ENCODE data around the gene INHA.
A peak's percentile ranks its signal among the peaks of the same experiment; 100 is the strongest.

INHA gene

DNA sequence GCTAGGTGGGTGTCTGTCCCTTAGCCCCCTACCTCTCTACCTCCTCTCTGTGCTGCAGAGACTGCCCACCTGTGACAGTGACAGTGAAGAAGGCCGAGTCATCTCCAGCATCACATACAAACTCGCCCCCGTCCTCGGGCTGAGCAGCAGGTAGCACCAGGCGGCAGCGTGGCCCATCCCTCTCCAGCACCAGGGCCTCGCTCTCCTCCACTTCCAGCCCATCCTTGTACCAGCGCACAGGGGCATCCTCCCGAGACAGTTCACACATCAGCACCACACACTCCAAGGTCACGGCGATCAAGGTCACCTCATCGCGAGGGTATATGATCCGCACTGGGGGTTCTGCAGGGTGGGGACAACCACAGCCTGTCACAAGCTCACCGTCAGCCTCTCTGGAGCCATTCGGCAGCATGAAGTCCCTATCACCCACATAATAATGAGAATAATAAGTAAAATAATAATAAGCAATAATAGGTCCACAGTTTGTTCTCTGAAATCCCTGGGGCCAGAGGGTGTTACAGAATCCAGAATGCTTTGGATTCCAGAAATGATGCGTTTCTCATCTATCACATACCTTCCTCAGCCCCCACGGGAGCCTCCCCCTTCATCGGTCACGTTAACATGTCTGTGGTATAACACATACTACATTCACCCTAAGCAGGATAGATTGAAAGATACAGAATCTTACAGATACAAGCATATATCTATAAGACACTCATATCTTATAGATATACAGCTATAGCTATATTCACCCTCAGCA is 12.8 kb upstream of the INHA start:
- TF ChIP-seq GATA1 (IDR thresholded peaks at IDR 0.05; ENCODE audit: low read depth, low read length) = no peak
- TF ChIP-seq POLR2A (IDR thresholded peaks at IDR 0.05; ENCODE audit: low read length) = no peak
- no peak for DNase-seq

GRCh38 chr2:219560037-219560892 is 11.8 kb upstream of the INHA start:
- no peak for TF ChIP-seq GATA1 (IDR thresholded peaks at IDR 0.05; ENCODE audit: low read depth, low read length)
- no peak for TF ChIP-seq POLR2A (IDR thresholded peaks at IDR 0.05; ENCODE audit: low read length)
- DNase-seq = peak; percentile 14 to 38

- no peak for TF ChIP-seq GATA1 (IDR thresholded peaks at IDR 0.05; ENCODE audit: low read depth, low read length)
- TF ChIP-seq POLR2A (IDR thresholded peaks at IDR 0.05; ENCODE audit: low read length) = no peak
- no peak for DNase-seq
Measured at GRCh38 chr2:219560893-219561178, 11.3 kb upstream of the INHA start.

- DNase-seq = no peak
- TF ChIP-seq GATA1 (IDR thresholded peaks at IDR 0.05; ENCODE audit: low read depth, low read length) (no peak), POLR2A (IDR thresholded peaks at IDR 0.05; ENCODE audit: low read length) (no peak)
Measured at GRCh38 chr2:219561179-219562048, 10.7 kb upstream of the INHA start.

GRCh38 chr2:219562049-219563020 is 9.8 kb upstream of the INHA start:
- DNase-seq = no peak
- TF ChIP-seq GATA1 (IDR thresholded peaks at IDR 0.05; ENCODE audit: low read depth, low read length) (no peak), POLR2A (IDR thresholded peaks at IDR 0.05; ENCODE audit: low read length) (no peak)

DNA sequence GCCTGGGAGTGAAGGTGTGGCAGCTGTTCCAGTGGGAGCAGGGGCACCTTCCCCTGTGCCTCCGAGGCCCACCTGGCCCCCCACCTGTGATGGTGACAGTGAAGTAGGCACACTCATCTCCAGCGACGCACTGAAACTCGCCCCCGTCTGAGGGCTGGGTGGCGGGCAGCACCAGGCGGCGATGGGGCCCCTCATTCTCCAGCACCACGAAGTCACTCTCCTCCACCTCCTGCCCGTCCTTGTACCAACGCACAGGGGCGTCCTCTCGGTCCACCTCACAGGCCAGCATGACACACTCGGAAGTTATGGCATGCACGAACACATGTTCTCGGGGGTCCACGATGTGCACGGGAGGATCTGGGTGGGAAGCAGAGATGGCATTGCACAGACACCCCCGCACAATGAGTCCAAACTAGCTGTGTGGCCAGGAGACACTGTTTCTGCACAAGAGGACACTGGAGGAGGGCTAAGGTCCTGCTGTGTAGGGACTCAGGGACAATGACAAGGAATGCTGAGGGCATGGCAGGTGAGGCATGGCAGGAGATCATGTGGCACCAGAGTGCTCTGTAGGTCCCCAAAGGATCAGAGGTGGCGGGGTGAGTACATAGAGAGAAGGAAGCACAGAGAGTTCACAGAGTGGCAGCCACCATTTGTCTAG is 8.7 kb upstream of the INHA start:
- no peak for TF ChIP-seq GATA1 (IDR thresholded peaks at IDR 0.05; ENCODE audit: low read depth, low read length)
- no peak for TF ChIP-seq POLR2A (IDR thresholded peaks at IDR 0.05; ENCODE audit: low read length)

DNA sequence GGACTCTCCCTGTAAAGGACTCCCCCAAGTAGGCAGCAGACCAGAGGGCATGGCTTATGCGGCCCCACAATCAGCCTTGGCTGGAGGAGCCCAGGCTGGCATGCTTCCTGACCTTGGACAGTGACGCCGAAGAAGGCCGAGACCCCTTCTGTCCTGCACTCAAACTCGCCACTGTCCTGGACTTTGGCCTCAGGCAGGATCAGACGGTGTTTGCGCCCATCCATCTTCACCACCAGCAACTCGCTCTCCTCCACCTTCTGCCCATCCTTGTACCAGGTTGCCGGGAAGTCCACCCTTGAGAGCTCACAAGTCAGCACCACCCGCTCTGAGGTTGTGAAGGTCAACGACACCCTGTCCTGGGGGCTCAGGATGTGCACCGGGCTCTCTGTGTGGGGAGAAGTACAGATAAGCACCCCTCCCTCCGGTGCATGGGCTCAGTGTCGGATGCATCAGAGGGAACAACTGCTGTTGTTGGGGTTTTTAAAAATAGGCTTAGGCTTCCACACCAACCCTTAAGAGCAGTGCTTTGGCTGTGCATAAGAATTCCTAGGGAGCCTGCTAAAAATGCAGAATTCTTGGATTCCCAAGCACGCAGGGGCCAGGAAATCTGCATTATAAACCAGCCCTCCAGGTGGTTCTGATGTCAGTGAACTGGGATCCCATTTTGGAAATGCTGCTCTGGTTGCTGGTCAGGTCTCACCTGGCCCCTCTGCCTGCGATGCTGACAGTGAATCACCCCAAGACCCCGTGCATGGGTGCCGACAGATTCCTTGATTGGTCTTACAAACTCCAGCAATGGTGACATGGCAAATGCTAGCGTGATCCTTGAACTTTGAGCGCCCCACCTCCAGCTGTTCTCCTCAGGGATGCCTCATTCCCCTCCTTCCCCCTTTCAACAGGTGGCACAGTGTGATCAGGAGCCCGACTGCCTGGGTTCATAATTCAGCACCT is 6.7 kb upstream of the INHA start:
- TF ChIP-seq POLR2A (IDR thresholded peaks at IDR 0.05; ENCODE audit: low read length) (no peak), GATA1 (IDR thresholded peaks at IDR 0.05; ENCODE audit: low read depth, low read length) (no peak)
- no peak for DNase-seq

More for the DNA sequence above, 8.7 kb upstream of the INHA start:
- DNase-seq = no peak

- no peak for TF ChIP-seq POLR2A (IDR thresholded peaks at IDR 0.05; ENCODE audit: low read length)
- TF ChIP-seq GATA1 (IDR thresholded peaks at IDR 0.05; ENCODE audit: low read depth, low read length) = no peak
- DNase-seq = no peak
Measured at GRCh38 chr2:219566640-219567039, 5.5 kb upstream of the INHA start.

DNA sequence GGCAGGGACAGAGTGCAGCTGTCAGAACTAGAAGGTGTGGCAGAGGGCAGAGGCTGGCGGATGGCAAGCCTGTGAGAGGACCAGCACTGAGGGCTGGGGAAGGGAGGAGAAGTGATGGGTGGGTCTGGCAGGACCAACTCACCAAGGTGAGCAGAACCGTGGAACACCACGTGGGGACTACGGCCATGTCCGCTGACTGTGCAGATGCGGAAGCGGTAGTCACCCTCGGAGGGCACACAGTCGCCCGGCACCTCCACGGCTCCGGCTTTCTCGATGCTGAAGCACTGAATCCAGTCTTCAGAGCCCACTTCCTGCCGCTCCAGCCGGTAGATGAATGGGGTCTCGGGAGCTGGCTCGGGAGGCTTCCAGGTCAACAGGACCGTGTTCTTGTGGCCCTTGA is 5.0 kb upstream of the INHA start:
- TF ChIP-seq POLR2A (IDR thresholded peaks at IDR 0.05; ENCODE audit: low read length) = no peak
- TF ChIP-seq GATA1 (IDR thresholded peaks at IDR 0.05; ENCODE audit: low read depth, low read length) = no peak
- DNase-seq = no peak

- DNase-seq = no peak
- no peak for TF ChIP-seq GATA1 (IDR thresholded peaks at IDR 0.05; ENCODE audit: low read depth, low read length)
- no peak for TF ChIP-seq POLR2A (IDR thresholded peaks at IDR 0.05; ENCODE audit: low read length)
Measured at GRCh38 chr2:219567791-219568361, 4.2 kb upstream of the INHA start.

GRCh38 chr2:219569041-219569440 is 3.1 kb upstream of the INHA start:
- DNase-seq = no peak
- TF ChIP-seq POLR2A (IDR thresholded peaks at IDR 0.05; ENCODE audit: low read length) (no peak), GATA1 (IDR thresholded peaks at IDR 0.05; ENCODE audit: low read depth, low read length) (no peak)
